ENCODE measurements around the gene LAYN. TPM values are rescaled to one million over a fixed set of nuclear protein-coding genes. Genes with fewer than 3 reads are reported as not detected.
A peak's percentile ranks its signal among the peaks of the same experiment; 100 is the strongest.

Gene LAYN
- total RNA-seq, 1 donor from 2014 or later = 21.1 TPM

- DNase-seq = no peak
These were observed 22.3 kb downstream of the LAYN start for GRCh38 chr11:111562692-111563389.

GRCh38 chr11:111565114-111565720, 24.7 kb downstream of the LAYN start:
- DNase-seq = peak; percentile 87

DNA sequence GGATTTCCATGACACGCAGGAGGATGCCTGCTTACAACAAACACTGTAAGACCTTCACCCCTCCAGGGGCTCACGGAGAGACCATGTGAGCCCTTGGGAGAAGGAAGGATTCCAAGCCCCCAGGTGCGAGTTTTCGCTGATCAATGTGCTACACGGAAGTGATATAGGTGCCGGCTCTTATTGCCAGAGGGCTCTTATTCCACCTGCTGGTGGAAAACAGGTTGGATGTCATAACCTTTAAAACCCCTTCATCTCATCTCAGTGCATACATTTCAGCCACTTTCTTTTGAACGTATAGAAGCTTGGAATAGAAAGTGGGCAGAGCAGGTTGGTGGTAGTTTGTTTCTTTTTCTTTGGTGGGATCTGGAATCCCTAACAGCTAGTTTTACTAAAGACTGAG, 25.8 kb downstream of the LAYN start:
- DNase-seq = no peak

- no peak for DNase-seq
These were observed 29.0 kb downstream of the LAYN start for GRCh38 chr11:111569476-111569875.

GRCh38 chr11:111570796-111571195, 30.3 kb downstream of the LAYN start:
- DNase-seq = no peak

DNA sequence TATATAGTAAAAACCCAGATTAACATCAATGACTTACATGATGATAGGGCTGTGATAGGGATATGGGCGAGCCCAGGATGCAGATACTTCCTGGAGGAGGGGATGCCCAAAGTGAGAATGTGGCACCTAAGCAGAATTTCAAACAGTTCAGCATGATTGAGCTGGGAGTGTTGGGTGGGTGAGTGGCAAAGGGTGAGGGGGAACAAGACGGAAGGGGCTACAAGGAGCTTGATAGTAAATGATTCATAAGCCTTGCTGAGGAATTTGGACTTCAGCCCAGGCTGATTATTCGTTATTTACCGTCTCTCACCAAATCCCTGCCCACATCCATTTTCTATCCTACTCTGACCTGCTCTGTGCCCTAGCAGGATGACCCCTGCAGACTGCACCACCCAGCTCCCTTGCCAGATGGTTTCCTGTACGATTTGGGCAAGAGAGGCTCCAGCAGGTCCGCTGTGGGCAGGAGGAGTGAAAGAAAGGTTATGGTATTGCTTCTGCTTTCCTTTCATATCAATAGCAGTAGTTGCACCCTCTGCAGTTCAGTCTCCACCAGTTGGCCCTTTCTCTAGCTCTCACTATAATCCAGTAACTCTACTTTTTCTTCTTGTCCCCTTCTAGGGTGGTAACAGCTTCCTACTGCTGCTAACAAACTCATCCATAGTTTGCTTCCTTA, 31.4 kb downstream of the LAYN start:
- DNase-seq = no peak

DNA sequence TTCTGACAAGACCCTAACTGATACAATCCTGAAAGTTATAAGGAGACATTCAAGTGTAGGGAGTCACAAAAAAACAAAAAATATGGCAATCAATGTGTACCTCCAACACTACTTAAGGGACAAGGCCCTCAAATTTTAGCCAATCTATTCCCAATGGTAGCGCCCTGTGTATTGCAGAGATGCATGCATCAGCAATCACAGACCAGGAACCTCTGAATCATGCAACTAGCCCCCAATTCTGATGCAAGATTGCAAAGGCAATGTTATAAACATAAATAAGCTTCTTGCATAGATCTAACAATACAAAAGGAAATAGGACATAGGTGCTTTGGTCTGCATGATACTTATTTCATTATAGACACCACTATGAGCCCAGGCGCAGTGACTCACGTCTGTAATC, 32.1 kb downstream of the LAYN start:
- no peak for DNase-seq

GRCh38 chr11:111573821-111574249, 33.3 kb downstream of the LAYN start:
- peak; percentile 62 for DNase-seq

GRCh38 chr11:111574373-111575225, 34.1 kb downstream of the LAYN start:
- DNase-seq = no peak

DNA sequence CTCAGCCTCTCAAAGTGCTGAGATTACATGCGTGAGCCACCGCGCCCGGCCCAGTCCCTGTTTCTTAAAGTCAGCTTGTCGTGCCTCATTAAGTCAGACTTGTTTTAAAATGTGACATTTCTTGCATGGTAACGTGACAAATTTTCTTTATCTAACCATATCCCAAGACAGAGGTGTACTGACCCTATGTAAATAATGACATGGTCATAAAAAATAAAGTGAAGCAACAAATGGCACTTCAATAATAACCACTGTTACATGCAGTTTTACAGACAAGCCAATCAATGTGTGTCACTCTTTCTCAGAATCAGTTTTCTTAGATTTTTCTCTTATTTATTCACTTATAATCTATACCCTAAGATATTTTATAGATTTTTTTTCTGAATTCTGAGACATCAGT, 35.2 kb downstream of the LAYN start:
- no peak for DNase-seq

- no peak for DNase-seq
These were observed 37.3 kb downstream of the LAYN start for GRCh38 chr11:111577821-111578220.

DNA sequence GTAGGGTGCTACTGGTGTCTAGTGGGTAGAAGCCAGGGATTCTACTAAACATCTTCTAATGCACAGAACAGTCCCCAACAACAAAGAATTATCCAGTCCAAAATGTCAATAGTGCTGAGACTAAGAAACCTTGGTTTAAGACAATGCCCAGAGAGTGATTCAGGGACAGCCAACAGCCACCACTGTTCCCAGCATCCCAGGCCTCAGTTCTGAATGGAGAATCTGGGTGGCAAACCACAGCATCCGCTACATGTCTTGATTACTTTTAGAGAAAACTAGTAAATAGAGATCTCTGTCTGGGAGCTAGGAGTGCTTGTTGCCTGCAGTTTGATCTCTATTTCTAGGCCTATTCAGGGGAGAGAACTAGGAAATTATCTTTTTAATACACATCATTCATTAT, 40.8 kb downstream of the LAYN start:
- no peak for DNase-seq

DNA sequence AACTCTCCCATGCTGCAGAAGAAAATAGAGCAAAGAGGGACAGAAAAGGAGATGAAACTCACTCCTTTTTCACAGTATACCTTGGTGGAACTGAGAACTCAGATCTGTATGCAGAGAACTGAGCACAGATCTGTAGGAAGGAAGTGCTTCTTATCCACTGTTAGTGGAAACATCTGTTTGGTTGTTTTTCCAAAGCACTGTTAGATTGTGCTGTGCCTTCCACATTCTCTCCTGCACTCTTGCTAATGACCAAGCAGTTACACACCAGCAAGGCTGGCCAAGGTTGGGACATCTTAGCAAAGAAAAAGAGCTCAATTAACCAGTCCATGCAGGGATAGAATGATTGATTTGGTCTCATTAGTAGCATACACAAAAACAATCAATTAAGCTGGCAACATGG, 41.6 kb downstream of the LAYN start:
- no peak for DNase-seq

- no peak for DNase-seq
These were observed 42.4 kb downstream of the LAYN start for GRCh38 chr11:111582881-111583280.

GRCh38 chr11:111585371-111585770, 44.9 kb downstream of the LAYN start:
- no peak for DNase-seq

DNA sequence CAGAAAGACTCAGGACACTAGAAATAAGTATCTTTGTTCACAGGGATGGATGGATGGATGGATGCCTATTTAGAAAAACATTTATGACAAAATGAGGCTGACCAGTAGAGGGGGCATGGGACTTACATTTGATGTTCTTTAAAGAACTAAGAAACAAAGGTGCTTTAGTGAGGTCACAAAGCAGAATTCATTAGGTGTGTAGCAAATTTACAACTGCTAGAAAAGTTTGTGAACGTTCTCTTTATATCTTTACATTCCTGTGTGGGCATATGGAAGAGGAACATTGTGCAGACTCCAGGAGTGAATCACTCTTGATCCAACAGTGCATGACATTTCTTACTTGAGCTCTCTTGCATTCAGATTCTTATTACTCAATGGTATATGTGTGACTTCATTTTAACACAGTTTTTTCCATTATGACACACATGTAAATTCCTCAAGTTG, 45.9 kb downstream of the LAYN start:
- peak; percentile 68 for DNase-seq

DNA sequence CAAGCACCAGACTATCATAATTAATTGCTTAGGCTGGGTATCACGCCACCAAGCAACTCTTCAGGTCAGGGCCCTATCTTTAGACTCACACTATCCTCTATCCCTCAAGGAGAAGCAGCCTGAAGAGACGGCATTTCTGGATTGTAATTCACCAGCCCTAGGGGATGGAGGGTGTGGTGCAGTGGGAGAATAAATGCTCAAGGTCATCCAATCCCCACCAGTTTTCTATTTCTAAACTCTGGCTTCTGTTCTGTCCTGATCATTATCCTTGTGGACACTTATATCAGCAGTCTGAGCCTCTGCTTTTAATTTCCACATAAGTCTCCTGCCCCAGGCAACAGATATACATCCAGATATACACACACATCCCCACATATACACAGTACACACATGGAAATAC, 48.6 kb downstream of the LAYN start:
- DNase-seq = no peak

DNA sequence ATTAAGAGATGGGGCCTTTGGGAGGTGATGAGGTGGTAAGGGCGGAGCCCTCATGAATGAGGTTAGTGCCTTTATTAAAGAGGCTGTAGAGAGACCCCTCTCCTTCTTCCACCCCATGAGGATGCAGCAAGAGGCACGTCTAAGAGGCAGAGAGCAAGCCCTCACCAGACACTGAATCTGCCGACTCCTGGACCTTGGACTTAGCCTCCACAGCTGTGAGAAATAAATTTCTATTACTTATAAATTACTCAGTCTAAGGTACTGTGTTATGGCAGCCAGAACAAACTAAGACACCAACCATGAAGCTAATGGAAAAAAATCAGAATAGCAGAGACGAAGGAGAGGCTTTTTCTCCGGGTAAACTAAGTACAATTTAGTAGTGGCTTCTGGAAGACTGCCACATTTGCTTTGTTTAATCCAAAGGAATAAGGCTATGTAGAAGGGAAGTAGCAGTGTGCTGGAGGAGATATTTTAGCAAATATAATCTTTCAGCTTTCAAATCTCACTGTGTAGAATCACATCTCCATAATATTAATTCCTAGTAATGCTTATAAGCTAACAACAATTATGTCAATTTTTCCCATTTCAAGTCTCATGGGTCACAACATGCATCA, 49.5 kb downstream of the LAYN start:
- no peak for DNase-seq

DNA sequence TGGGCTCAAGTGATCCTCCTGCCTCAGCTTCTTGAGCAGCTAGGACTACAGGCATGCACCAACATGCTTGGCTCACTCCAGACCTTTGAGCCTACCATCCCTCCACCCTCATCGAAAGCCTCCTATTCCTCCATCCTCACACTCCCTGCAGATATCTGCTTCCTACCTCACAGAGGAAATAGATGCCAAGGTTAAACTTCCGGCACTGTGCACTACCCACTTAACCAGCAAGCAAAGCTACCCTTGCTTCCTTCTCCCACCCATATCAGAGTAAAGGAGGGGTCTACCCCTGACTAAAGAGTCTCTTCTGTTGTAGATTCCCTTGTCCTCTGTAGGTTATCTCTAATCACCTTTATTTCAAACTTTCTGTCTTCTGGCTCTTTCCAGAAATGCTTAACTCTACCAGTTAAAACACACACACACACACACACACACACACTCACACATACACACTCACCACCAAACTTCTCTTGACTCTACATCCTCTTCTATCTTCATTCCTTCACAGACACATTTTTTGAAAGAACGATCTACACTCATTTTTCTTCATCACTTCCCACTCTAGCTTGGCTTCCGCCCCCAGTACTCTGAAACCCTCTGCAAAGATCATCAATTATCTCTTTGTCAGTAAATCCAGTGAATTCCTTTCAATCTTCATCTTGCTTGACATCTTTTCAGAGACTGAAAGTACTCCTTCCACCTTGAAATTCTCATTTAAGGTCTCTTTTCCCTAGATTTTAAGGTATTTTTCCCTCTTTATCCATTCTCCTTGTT, 50.9 kb downstream of the LAYN start:
- DNase-seq = no peak

- no peak for DNase-seq
These were observed 52.0 kb downstream of the LAYN start for GRCh38 chr11:111592491-111592890.

DNA sequence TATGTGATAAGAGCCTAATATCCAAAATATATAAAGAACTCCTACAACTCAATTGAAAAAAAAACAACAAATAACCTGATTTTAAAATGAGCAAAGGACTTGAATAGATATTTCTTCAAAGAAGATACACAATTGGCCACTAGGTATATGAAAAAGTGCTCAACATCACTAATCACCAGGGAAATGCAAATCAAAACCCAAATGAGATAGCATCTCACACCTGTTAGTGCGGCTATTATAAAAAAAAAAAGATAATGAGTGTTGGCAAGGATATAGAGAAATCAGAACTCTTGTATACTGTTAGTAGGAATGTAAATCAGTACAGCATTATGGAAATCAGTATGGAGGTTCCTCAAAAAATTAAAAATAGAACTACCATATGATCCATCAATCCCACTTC, 55.8 kb downstream of the LAYN start:
- DNase-seq = no peak
